ENCODE measurements around the gene CDK5R2. TPM values are rescaled to one million over a fixed set of nuclear protein-coding genes. Genes with fewer than 3 reads are reported as not detected.
A peak's percentile ranks its signal among the peaks of the same experiment; 100 is the strongest.

Gene CDK5R2
- polyA plus RNA-seq, 2 donors = not detected

- H3K36me3 ChIP-seq (ENCODE audit: control insufficient read depth in 2 of 2, insufficient read depth in 2 of 2, low read length in 1 of 2) = no peaks in the 10 kb centered on the region
- H3K9me3 ChIP-seq (ENCODE audit: control insufficient read depth in 2 of 2, insufficient read depth in 1 of 2, low read depth in 1 of 2, low read length in 1 of 2) = no peaks in the 10 kb centered on the region
- 20 to 35% methylated on average over 8 of the region's 8 CpGs for WGBS, 2 donors
- H3K27ac ChIP-seq (ENCODE audit: low read depth in 2 of 2, low read length in 1 of 2) = peak overlapping the region in 1 of 2 donors; percentile 74
- peak overlapping the region; percentile 46 to 50 for H3K4me3 ChIP-seq (ENCODE audit: low read depth in 1 of 2, low read length in 2 of 2)
- H3K27me3 ChIP-seq (ENCODE audit: control insufficient read depth in 1 of 2, insufficient read depth in 2 of 2, low read length in 2 of 2) = peaks cover 0 to 7% of the 10 kb centered on the region in 2 donors
- H3K4me1 ChIP-seq (ENCODE audit: control insufficient read depth in 2 of 2, insufficient read depth in 2 of 2, low read length in 1 of 2) = peaks cover 6 to 20% of the 10 kb centered on the region in 2 donors
Observed at GRCh38 chr2:219000569-219000960, 41.1 kb downstream of the CDK5R2 start.

GRCh38 chr2:219001100-219001576 lies 41.7 kb downstream of the CDK5R2 start:
- WGBS, 2 donors = 9 to 12% methylated on average over 21 to 26 of the region's 26 CpGs
- H3K4me3 ChIP-seq (ENCODE audit: low read depth in 1 of 2, low read length in 2 of 2) = peak overlapping the region; percentile 46 to 50
- H3K27me3 ChIP-seq (ENCODE audit: control insufficient read depth in 1 of 2, insufficient read depth in 2 of 2, low read length in 2 of 2) = peaks cover 0 to 7% of the 10 kb centered on the region in 2 donors
- H3K27ac ChIP-seq (ENCODE audit: low read depth in 2 of 2, low read length in 1 of 2) = peak overlapping the region; percentile 55 to 74
- H3K4me1 ChIP-seq (ENCODE audit: control insufficient read depth in 2 of 2, insufficient read depth in 2 of 2, low read length in 1 of 2) = peaks cover 6 to 20% of the 10 kb centered on the region in 2 donors
- no peaks in the 10 kb centered on the region for H3K36me3 ChIP-seq (ENCODE audit: control insufficient read depth in 2 of 2, insufficient read depth in 2 of 2, low read length in 1 of 2)
- H3K9me3 ChIP-seq (ENCODE audit: control insufficient read depth in 2 of 2, insufficient read depth in 1 of 2, low read depth in 1 of 2, low read length in 1 of 2) = no peaks in the 10 kb centered on the region

GRCh38 chr2:219001577-219002394 lies 42.3 kb downstream of the CDK5R2 start:
- H3K4me1 ChIP-seq (ENCODE audit: control insufficient read depth in 2 of 2, insufficient read depth in 2 of 2, low read length in 1 of 2) = peaks cover 6 to 17% of the 10 kb centered on the region in 2 donors
- peak overlapping the region; percentile 55 to 74 for H3K27ac ChIP-seq (ENCODE audit: low read depth in 2 of 2, low read length in 1 of 2)
- 1 to 2% methylated on average over 40 to 70 of the region's 70 CpGs for WGBS, 2 donors
- peaks cover 0 to 7% of the 10 kb centered on the region in 2 donors for H3K27me3 ChIP-seq (ENCODE audit: control insufficient read depth in 1 of 2, insufficient read depth in 2 of 2, low read length in 2 of 2)
- peak overlapping the region; percentile 46 to 50 for H3K4me3 ChIP-seq (ENCODE audit: low read depth in 1 of 2, low read length in 2 of 2)
- H3K9me3 ChIP-seq (ENCODE audit: control insufficient read depth in 2 of 2, insufficient read depth in 1 of 2, low read depth in 1 of 2, low read length in 1 of 2) = no peaks in the 10 kb centered on the region
- no peaks in the 10 kb centered on the region for H3K36me3 ChIP-seq (ENCODE audit: control insufficient read depth in 2 of 2, insufficient read depth in 2 of 2, low read length in 1 of 2)

DNA sequence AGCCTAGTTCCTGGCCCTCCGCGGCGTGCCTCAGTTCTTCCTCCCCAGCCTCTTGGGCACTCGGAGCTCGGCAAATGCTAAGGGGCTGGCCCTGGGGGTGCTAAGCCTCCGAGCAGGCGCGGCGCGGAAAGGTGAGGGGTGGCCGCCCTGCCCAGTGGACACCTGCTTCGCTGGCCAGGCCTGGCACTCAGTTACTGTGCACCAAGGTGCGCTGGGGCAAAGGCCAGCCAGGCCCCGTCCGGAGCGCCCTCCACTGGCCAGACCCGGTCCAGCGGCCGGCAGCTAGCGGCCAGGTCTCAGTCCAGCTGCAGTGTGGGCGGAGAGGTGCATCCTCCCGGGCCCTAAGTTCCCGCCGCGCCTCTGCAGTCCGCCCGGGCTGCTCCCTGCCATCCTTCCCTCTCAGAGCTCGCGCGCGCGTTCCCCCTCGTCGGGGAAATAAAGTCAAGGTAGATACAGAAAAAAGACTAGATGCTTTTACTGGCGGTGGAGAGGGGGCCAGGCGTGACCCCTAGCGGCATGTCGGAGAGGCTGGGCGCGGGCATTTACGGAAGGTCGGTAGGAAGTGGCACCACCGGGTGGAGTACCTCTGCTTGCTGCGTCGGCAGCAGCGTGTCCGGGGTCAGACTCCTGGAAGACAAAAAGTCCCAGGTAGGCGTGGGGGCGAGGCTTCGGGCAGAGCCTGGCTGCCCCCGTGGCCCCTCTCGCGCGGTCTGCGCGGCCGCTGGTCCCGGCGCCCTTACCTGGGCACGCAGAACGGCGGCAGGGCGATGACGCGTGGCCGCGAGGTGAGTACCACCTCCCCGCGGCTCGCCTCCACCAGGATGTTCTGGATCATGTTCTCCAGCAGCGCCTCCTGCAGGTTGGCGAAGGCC lies 43.2 kb downstream of the CDK5R2 start:
- H3K36me3 ChIP-seq (ENCODE audit: control insufficient read depth in 2 of 2, insufficient read depth in 2 of 2, low read length in 1 of 2) = no peaks in the 10 kb centered on the region
- peaks cover 6 to 15% of the 10 kb centered on the region in 2 donors for H3K4me1 ChIP-seq (ENCODE audit: control insufficient read depth in 2 of 2, insufficient read depth in 2 of 2, low read length in 1 of 2)
- WGBS, 2 donors = 2 to 3% methylated on average over 64 to 72 of the region's 72 CpGs
- peak overlapping the region; percentile 46 to 50 for H3K4me3 ChIP-seq (ENCODE audit: low read depth in 1 of 2, low read length in 2 of 2)
- H3K9me3 ChIP-seq (ENCODE audit: control insufficient read depth in 2 of 2, insufficient read depth in 1 of 2, low read depth in 1 of 2, low read length in 1 of 2) = no peaks in the 10 kb centered on the region
- peak overlapping the region; percentile 24 to 66 for H3K27ac ChIP-seq (ENCODE audit: low read depth in 2 of 2, low read length in 1 of 2)
- H3K27me3 ChIP-seq (ENCODE audit: control insufficient read depth in 1 of 2, insufficient read depth in 2 of 2, low read length in 2 of 2) = peaks cover 0 to 7% of the 10 kb centered on the region in 2 donors

DNA sequence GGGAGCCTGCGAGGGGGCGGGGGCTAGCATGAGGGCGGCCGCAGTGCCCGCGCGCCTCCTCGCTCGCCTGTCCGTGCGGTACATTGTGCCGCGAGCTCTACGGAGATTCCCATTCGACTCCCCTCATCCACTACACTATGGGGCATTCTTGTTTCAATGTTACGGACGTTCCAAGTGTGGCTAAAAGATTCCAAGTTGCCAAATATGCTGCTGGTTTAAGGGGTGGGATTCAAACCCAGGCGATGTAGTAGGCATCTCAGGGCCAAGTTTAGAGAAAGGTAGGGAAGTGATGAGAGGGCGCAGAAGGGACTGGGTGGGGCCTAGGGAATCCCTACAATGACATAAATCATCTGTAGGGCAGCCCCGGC lies 43.8 kb downstream of the CDK5R2 start:
- H3K27me3 ChIP-seq (ENCODE audit: control insufficient read depth in 1 of 2, insufficient read depth in 2 of 2, low read length in 2 of 2) = peaks cover 0 to 7% of the 10 kb centered on the region in 2 donors
- H3K4me3 ChIP-seq (ENCODE audit: low read depth in 1 of 2, low read length in 2 of 2) = peak overlapping the region in 1 of 2 donors; percentile 46
- 15 to 17% methylated on average over 20 of the region's 20 CpGs for WGBS, 2 donors

DNA sequence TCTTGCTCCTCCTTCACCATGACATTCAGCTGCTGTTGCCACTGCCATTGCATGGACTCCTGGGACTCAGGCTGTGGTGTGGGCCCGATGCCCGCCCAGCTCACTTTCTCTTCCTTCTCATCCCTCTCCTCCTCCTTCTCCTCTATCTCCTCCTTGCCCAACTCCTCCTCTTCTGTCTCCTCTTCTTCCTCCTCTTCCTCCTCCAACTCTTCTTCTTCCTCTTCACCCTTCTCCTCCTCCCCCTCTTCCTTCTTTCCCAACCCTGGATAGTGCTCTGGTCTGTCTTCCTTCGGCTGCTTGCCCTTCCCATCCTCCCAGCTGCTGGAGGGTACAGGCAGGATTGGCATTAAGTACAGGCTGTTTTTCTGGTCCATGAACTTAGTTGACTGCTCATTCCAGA lies 44.5 kb downstream of the CDK5R2 start:
- Histone ChIP-seq H3K4me1 (ENCODE audit: control insufficient read depth in 2 of 2, insufficient read depth in 2 of 2, low read length in 1 of 2) (peaks cover 6 to 11% of the 10 kb centered on the region in 2 donors), H3K36me3 (ENCODE audit: control insufficient read depth in 2 of 2, insufficient read depth in 2 of 2, low read length in 1 of 2) (no peaks in the 10 kb centered on the region), H3K27me3 (ENCODE audit: control insufficient read depth in 1 of 2, insufficient read depth in 2 of 2, low read length in 2 of 2) (peaks cover 0 to 7% of the 10 kb centered on the region in 2 donors), H3K9me3 (ENCODE audit: control insufficient read depth in 2 of 2, insufficient read depth in 1 of 2, low read depth in 1 of 2, low read length in 1 of 2) (no peaks in the 10 kb centered on the region), H3K27ac (ENCODE audit: low read depth in 2 of 2, low read length in 1 of 2) (no peak overlapping the region), H3K4me3 (ENCODE audit: low read depth in 1 of 2, low read length in 2 of 2) (no peak overlapping the region)
- WGBS, 2 donors = 85 to 86% methylated on average over 3 of the region's 3 CpGs

More for the DNA sequence above, 43.8 kb downstream of the CDK5R2 start:
- Histone ChIP-seq H3K9me3 (ENCODE audit: control insufficient read depth in 2 of 2, insufficient read depth in 1 of 2, low read depth in 1 of 2, low read length in 1 of 2) (no peaks in the 10 kb centered on the region), H3K27ac (ENCODE audit: low read depth in 2 of 2, low read length in 1 of 2) (no peak overlapping the region), H3K36me3 (ENCODE audit: control insufficient read depth in 2 of 2, insufficient read depth in 2 of 2, low read length in 1 of 2) (no peaks in the 10 kb centered on the region), H3K4me1 (ENCODE audit: control insufficient read depth in 2 of 2, insufficient read depth in 2 of 2, low read length in 1 of 2) (peaks cover 6 to 13% of the 10 kb centered on the region in 2 donors)

- no peaks in the 10 kb centered on the region for H3K27me3 ChIP-seq (ENCODE audit: control insufficient read depth in 1 of 2, insufficient read depth in 2 of 2, low read length in 2 of 2)
- H3K4me3 ChIP-seq (ENCODE audit: low read depth in 1 of 2, low read length in 2 of 2) = no peak overlapping the region
- peaks cover 0 to 4% of the 10 kb centered on the region in 2 donors for H3K9me3 ChIP-seq (ENCODE audit: control insufficient read depth in 2 of 2, insufficient read depth in 1 of 2, low read depth in 1 of 2, low read length in 1 of 2)
- H3K36me3 ChIP-seq (ENCODE audit: control insufficient read depth in 2 of 2, insufficient read depth in 2 of 2, low read length in 1 of 2) = no peaks in the 10 kb centered on the region
- 69 to 75% methylated on average over 2 of the region's 2 CpGs for WGBS, 2 donors
- H3K4me1 ChIP-seq (ENCODE audit: control insufficient read depth in 2 of 2, insufficient read depth in 2 of 2, low read length in 1 of 2) = no peaks in the 10 kb centered on the region
- H3K27ac ChIP-seq (ENCODE audit: low read depth in 2 of 2, low read length in 1 of 2) = no peak overlapping the region
Observed at GRCh38 chr2:219009294-219009693, 49.8 kb downstream of the CDK5R2 start.

GRCh38 chr2:219010162-219010756 lies 50.8 kb downstream of the CDK5R2 start:
- Histone ChIP-seq H3K4me1 (ENCODE audit: control insufficient read depth in 2 of 2, insufficient read depth in 2 of 2, low read length in 1 of 2) (no peaks in the 10 kb centered on the region), H3K36me3 (ENCODE audit: control insufficient read depth in 2 of 2, insufficient read depth in 2 of 2, low read length in 1 of 2) (no peaks in the 10 kb centered on the region), H3K4me3 (ENCODE audit: low read depth in 1 of 2, low read length in 2 of 2) (no peak overlapping the region), H3K27ac (ENCODE audit: low read depth in 2 of 2, low read length in 1 of 2) (no peak overlapping the region), H3K27me3 (ENCODE audit: control insufficient read depth in 1 of 2, insufficient read depth in 2 of 2, low read length in 2 of 2) (no peaks in the 10 kb centered on the region), H3K9me3 (ENCODE audit: control insufficient read depth in 2 of 2, insufficient read depth in 1 of 2, low read depth in 1 of 2, low read length in 1 of 2) (peaks cover 0 to 4% of the 10 kb centered on the region in 2 donors)
- WGBS, 2 donors = 42% methylated on average over 6 of the region's 6 CpGs

DNA sequence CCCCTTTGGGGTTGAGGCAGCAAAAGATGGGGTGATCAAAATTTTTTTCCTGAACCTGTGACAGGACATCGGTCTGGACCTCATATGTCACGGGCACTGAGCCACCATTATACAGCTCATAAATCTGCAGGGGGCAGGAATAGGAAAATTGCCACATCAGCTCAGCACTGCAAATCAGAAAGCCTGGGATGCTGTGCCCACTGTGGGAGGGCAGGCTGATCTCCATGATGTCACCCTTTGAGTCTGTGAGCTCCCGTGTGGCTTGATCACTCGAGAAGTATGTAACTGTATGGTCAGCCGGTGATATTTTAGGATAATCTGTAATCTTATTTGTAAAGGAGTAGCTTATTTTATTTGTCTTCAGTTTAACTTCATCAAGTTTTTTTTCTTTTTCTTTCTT lies 51.4 kb downstream of the CDK5R2 start:
- Histone ChIP-seq H3K9me3 (ENCODE audit: control insufficient read depth in 2 of 2, insufficient read depth in 1 of 2, low read depth in 1 of 2, low read length in 1 of 2) (peaks cover 0 to 4% of the 10 kb centered on the region in 2 donors), H3K4me1 (ENCODE audit: control insufficient read depth in 2 of 2, insufficient read depth in 2 of 2, low read length in 1 of 2) (no peaks in the 10 kb centered on the region), H3K27me3 (ENCODE audit: control insufficient read depth in 1 of 2, insufficient read depth in 2 of 2, low read length in 2 of 2) (no peaks in the 10 kb centered on the region), H3K4me3 (ENCODE audit: low read depth in 1 of 2, low read length in 2 of 2) (no peak overlapping the region), H3K27ac (ENCODE audit: low read depth in 2 of 2, low read length in 1 of 2) (no peak overlapping the region), H3K36me3 (ENCODE audit: control insufficient read depth in 2 of 2, insufficient read depth in 2 of 2, low read length in 1 of 2) (no peaks in the 10 kb centered on the region)
- 84 to 87% methylated on average over 5 of the region's 5 CpGs for WGBS, 2 donors

Data from esophagus (tissue), 2 donors.